ENCODE measurements around the gene IPO8.

- TF ChIP-seq CTCF (IDR thresholded peaks at IDR 0.05) (no peak), POLR2A (IDR thresholded peaks at IDR 0.05) (no peak), POLR2AphosphoS5 (IDR thresholded peaks at IDR 0.05) (no peak)
These were observed 387 bp upstream of the IPO8 start for GRCh38 chr12:30696103-30696408.

Measured in breast epithelium (tissue), 3 donors.